Gastroesophageal sphincter (tissue), 4 donors: ENCODE measurements around the gene POLN. TPM values are rescaled to one million over a fixed set of nuclear protein-coding genes. Genes with fewer than 3 reads are reported as not detected.
"Not testable (repeated sequence)": the region's sequence is repeated elsewhere in the genome, so short reads cannot be mapped to it uniquely, and the experiment has no call there.

Source experiments
- ATAC-seq: fragments of 150-250 bp; one replicate; pipeline ENCODE4 v1.9.1; 2016; ENCODE audit warnings: mild to moderate bottlenecking, moderate library complexity
- H3K27ac ChIP-seq, 4 donors: fragments of 200-600 bp; sonication (generic) in 3 of 4; 1 replicate in 3 of 4; 2 replicates in 1 of 4; pipeline ENCODE4 v1.5.1; 2016 to 2019
- H3K27me3 ChIP-seq: fragments of 200-600 bp; sonication (generic); one replicate; pipeline ENCODE4 v1.5.1; 2019
- H3K36me3 ChIP-seq, 2 donors: fragments of 200-600 bp; sonication (generic); one replicate each; pipeline ENCODE4 v1.5.1; 2019; ENCODE audit warnings: control low read depth in 1 of 2
- H3K4me1 ChIP-seq, 3 donors: fragments of 200-600 bp; sonication (generic); 1 replicate in 2 of 3; 2 replicates in 1 of 3; pipeline ENCODE4 v1.5.1; 2016 to 2019; ENCODE audit warnings: control low read depth in 2 of 3
- H3K4me3 ChIP-seq, 2 donors: fragments of 200-600 bp; sonication (generic); one replicate each; pipeline ENCODE4 v1.5.1; 2019; ENCODE audit warnings: mild to moderate bottlenecking in 1 of 2, moderate library complexity in 1 of 2
- H3K9me3 ChIP-seq, 3 donors: fragments of 200-600 bp; sonication (generic); one replicate each; pipeline ENCODE4 v1.5.1; 2017 to 2019; ENCODE audit warnings: control low read depth in 2 of 3
- EP300 ChIP-seq: sonication (generic); formaldehyde crosslinking; IDR thresholded peaks from one replicate; pipeline ENCODE4 v1.6.1; 2017; ENCODE audit warnings: antibody characterized with exemption, mild to moderate bottlenecking
- POLR2A ChIP-seq, 2 donors: fragments of 450-650 bp; IDR thresholded peaks; one replicate each; pipeline ENCODE4 v1.6.1; 2017; ENCODE audit warnings: antibody characterized with exemption in 2 of 2, mild to moderate bottlenecking in 2 of 2, moderate library complexity in 1 of 2
- POLR2AphosphoS5 ChIP-seq: sonication (generic); formaldehyde crosslinking; IDR thresholded peaks from one replicate; pipeline ENCODE4 v1.6.1; 2017; ENCODE audit warnings: antibody characterized with exemption
- WGBS, 2 donors: methylation state at CpG; one replicate each; pipeline ENCODE4 v1.1.5; 2018; ENCODE audit warnings: low coverage in 1 of 2; 5-methylcytosine and 5-hydroxymethylcytosine counted together
- total RNA-seq, 4 donors: library from RNA; depleted of rRNA; stranded (reverse); fragments of >200 nt; gene quantifications; one replicate each; pipeline ENCODE4 v1.1.0, GENCODE V29; 2016
- TF ChIP-seq, protein P1 (sequence below), 4 experiments: fragments of 200-600 bp in 2 of 4; fragments of 450-650 bp in 2 of 4; sonication (generic) in 1 of 4; IDR thresholded peaks; one replicate each; pipeline ENCODE4 v1.5.1; 2017 to 2019; ENCODE audit warnings: antibody characterized with exemption in 4 of 4, mild to moderate bottlenecking in 2 of 4, moderate library complexity in 2 of 4

POLN gene
- total RNA-seq, 4 donors from 2014 or later, result 1.5 to 4.6 (median 2.6) TPM

DNA sequence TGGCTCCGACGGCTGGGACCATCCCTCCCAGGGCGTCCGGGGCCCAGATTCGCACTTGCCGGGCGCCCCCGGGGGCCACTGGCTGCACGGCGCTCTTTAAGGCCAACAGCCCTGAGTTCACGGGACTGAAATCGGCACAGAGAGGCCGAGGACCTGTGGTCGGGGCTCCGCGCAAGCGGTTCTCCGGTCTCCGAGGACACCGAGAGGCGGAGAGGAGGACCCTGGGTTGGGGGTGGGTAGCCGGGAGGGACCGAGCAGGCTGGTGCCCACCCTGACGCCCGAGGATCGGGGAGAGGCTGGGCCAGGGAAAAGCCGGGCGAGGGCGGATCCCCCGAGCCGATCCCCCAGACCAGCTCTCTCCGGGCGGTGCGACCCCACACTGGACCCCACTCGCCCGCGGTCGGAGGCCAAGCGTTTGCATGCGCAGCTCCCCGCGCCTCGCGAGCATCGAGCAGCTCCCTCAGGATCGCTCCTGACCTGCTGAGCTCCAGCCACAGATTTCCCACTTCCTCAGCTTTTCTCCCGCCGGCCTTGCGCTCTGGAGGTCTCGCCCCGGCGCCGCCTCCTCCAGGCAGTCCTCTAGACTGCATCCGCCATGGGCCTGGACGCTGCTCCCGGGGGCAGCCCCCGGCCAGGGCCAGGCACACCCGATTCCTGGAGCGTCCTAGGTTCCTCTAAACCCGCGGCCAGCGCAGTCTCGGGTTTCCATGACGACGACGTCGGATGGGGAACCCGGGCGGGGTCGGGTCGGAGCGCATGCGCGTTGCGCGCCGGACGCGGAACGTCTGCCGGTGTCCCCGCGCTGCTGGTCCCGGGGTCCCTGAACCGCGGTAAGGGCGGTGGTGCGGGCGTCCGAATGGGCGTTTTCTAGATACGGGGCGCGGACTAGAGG lies 200.4 kb downstream of the POLN start:
- peak overlapping the region; percentile 51 to 69 for H3K4me3 ChIP-seq
- WGBS, 2 donors, result 0 to 2% methylated on average over 16 to 17 of the region's 94 CpGs
- peaks cover 0 to 5% (median 0%) of the 10 kb centered on the region in 3 donors for H3K9me3 ChIP-seq
- TF ChIP-seq POLR2AphosphoS5, result no peak
- no peak for TF ChIP-seq EP300
- TF ChIP-seq, protein P1, sequence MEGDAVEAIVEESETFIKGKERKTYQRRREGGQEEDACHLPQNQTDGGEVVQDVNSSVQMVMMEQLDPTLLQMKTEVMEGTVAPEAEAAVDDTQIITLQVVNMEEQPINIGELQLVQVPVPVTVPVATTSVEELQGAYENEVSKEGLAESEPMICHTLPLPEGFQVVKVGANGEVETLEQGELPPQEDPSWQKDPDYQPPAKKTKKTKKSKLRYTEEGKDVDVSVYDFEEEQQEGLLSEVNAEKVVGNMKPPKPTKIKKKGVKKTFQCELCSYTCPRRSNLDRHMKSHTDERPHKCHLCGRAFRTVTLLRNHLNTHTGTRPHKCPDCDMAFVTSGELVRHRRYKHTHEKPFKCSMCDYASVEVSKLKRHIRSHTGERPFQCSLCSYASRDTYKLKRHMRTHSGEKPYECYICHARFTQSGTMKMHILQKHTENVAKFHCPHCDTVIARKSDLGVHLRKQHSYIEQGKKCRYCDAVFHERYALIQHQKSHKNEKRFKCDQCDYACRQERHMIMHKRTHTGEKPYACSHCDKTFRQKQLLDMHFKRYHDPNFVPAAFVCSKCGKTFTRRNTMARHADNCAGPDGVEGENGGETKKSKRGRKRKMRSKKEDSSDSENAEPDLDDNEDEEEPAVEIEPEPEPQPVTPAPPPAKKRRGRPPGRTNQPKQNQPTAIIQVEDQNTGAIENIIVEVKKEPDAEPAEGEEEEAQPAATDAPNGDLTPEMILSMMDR (IDR thresholded peaks at IDR 0.05), result no peak
- TF ChIP-seq POLR2A (IDR thresholded peaks at IDR 0.05), result no peak
- peaks cover 92% of the 10 kb centered on the region for H3K27me3 ChIP-seq
- H3K36me3 ChIP-seq, result no peaks in the 10 kb centered on the region
- peak overlapping the region in 1 of 4 donors; percentile 58 for H3K27ac ChIP-seq
- ATAC-seq, result peak; percentile 54
- peaks cover 0 to 29% (median 21%) of the 10 kb centered on the region in 3 donors for H3K4me1 ChIP-seq

DNA sequence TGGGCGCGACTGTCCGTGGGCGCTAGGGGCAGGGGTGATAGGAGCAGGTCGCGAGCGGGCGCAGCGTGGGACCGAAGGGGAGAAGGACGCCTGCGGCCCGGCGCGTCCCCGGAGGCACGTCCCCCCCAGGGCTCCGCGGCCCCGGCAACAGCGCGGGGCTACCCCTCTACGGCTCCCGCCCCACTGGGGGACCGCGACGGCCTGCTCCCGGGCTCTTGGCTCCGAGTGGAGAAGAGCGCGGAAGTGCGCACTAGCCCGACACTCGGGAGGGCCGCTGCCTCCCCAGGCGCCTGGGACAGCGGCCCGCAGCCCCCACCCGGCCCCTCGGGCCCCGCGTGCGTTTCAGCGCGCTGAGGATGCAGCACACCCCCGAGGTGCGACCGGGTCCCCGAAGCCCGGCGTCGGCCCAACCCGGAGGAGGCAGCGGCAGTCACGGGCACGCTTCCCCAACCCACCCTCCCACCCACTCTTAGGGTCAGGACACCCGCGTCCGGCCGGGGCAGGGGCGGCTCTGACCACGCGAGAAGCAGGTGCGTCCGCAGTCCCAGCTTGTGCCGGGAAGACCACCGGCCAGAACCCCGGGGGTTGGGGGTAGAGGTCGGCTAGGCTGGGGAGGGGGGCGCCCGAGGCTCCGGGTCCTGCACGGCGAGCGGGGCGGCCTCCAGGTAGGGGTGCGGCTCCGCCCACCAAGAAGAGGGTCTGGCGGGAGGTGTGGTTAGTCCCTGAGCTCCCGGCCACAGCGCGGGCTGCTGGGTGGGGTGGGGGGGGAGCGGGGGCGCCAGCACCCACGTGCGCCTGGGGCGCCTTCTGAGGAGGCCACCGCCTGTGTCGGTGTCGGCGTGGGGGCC lies 201.3 kb downstream of the POLN start:
- Histone ChIP-seq H3K4me1 (peaks cover 0 to 29% (median 21%) of the 10 kb centered on the region in 3 donors), H3K36me3 (no peaks in the 10 kb centered on the region), H3K27me3 (peaks cover 92% of the 10 kb centered on the region), H3K27ac (no peak overlapping the region), H3K4me3 (peak overlapping the region in 1 of 2 donors; percentile 69), H3K9me3 (peaks cover 0 to 5% (median 0%) of the 10 kb centered on the region in 3 donors)
- no peak for ATAC-seq
- no CpG with 5 or more reads among the region's 91 CpGs for WGBS, 2 donors
- no peak for TF ChIP-seq EP300
- TF ChIP-seq POLR2AphosphoS5, result no peak
- TF ChIP-seq, protein P1 (IDR thresholded peaks at IDR 0.05), result no peak
- no peak for TF ChIP-seq POLR2A (IDR thresholded peaks at IDR 0.05)

DNA sequence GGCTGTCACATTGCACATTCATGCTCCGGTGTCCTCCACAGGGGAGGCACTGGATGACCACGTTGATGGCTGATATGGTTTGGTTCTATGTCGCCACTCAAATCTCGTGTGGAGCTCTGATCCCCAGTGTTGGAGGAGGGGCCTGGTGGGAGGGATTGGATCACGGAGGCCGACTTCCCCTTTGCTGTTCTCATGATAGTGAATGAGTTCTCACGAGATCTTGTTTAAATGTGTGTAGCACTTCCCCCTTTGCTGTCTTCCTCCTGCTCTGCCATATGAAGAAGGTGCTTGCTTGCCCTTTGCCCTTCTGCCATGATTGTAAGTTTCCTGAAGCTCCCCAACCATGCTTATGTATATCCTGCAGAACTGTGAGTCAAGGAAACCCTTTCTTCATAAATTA lies 205.1 kb downstream of the POLN start:
- TF ChIP-seq EP300, result no peak
- TF ChIP-seq, protein P1 (IDR thresholded peaks at IDR 0.05), result no peak
- Histone ChIP-seq H3K4me3 (no peak overlapping the region), H3K4me1 (peaks cover 0 to 18% (median 16%) of the 10 kb centered on the region in 3 donors), H3K36me3 (no peaks in the 10 kb centered on the region), H3K27me3 (peaks cover 71% of the 10 kb centered on the region), H3K9me3 (no peaks in the 10 kb centered on the region), H3K27ac (no peak overlapping the region)
- 62 to 79% methylated on average over 6 to 7 of the region's 7 CpGs for WGBS, 2 donors
- no peak for ATAC-seq

DNA sequence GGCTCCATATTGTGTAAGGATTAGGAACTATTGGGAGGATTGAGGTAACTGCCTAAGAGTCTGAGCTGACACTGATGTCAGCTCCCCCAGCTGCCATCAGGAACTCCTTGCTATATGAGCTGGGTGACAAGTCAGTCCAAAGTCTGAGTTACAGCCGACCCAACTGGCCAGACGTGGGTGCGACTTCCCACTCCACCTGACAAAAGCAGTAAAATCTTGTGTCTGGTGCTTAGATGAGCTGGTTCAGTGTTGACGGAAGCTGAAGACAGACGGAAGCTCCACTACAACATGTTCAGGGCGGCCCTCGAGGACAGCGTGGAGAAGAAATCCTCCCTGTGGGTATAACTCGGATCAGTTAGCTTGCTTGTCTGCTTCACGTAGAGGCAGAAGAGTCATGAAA lies 205.6 kb downstream of the POLN start:
- ATAC-seq, result no peak
- H3K4me1 ChIP-seq, result peaks cover 0 to 13% (median 12%) of the 10 kb centered on the region in 3 donors
- H3K36me3 ChIP-seq, result no peaks in the 10 kb centered on the region
- TF ChIP-seq POLR2AphosphoS5 (no peak), EP300 (no peak), POLR2A (IDR thresholded peaks at IDR 0.05) (no peak)
- TF ChIP-seq, protein P1 (IDR thresholded peaks at IDR 0.05), result no peak
- H3K4me3 ChIP-seq, result no peak overlapping the region
- H3K9me3 ChIP-seq, result no peaks in the 10 kb centered on the region
- H3K27me3 ChIP-seq, result peaks cover 65% of the 10 kb centered on the region
- 70 to 87% methylated on average over 2 to 8 of the region's 10 CpGs for WGBS, 2 donors
- no peak overlapping the region for H3K27ac ChIP-seq

DNA sequence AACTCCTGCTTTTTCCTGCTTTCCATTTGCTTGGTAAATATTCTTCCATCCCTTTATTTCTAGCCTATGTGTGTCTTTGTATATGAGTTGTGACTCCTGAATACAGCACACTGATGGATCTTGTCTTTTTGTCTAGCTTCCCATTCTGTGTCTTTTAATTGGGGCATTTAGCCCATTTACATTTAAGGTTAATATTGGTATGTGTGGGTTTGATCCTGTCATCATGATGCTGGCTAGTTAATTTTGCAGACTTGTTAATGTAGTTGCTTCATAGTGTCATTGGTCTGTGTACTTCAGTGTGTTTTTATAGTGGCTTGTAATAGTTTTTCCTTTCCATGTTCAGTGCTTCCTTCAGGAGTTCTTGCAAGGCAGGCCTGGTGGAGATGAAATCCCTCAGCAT lies 210.8 kb downstream of the POLN start:
- not testable (repeated sequence) for H3K4me3 ChIP-seq, H3K36me3 ChIP-seq, H3K4me1 ChIP-seq, H3K27ac ChIP-seq, ATAC-seq, H3K9me3 ChIP-seq
- H3K27me3 ChIP-seq, result peaks cover 22% of the 10 kb centered on the region

DNA sequence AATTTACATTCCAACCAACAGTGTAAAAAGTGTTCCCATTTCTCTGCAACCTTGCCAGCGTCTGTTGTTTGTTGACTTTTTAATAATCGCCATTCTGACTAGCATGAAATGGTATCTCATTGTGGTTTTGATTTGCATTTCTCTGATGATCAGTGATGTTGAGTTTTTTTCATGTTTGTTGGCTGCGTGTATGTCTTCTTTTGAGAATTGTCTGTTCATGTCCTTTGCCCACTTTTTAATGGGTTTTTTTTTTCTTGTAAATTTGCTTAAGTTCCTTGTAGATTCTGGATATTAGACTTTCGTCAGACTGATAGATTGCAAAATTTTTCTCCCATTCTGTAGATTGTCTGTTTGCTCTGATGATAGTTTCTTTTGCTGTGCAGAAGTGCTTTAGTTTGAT lies 214.8 kb downstream of the POLN start:
- H3K4me3 ChIP-seq, H3K27ac ChIP-seq, H3K36me3 ChIP-seq, H3K9me3 ChIP-seq, ATAC-seq, H3K4me1 ChIP-seq: not testable (repeated sequence)
- WGBS, 2 donors, result 87 to 89% methylated on average over 2 to 4 of the region's 4 CpGs
- peaks cover 24% of the 10 kb centered on the region for H3K27me3 ChIP-seq
